Measurements from ENCODE around the gene HMG20A.

HMG20A gene

GRCh38 chr15:77420610-77421369, at the start of gene HMG20A:
HMG20A (plus strand) TSS chr15:77420888; CDS start chr15:77458408, 37,520 bp downstream.
- Histone ChIP-seq H3K9me3 (ENCODE audit: insufficient read depth, low read depth, low read length) (no peaks in the 10 kb centered on the region), H3K36me3 (ENCODE audit: insufficient read depth, low read length) (no peaks in the 10 kb centered on the region), H3K4me1 (ENCODE audit: insufficient read depth, low read length, poor library complexity, severe bottlenecking) (peaks cover 64% of the 10 kb centered on the region), H3K27me3 (ENCODE audit: insufficient read depth, low read length, poor library complexity, severe bottlenecking) (no peaks in the 10 kb centered on the region), H3K4me2 (ENCODE audit: low read depth, low read length, poor library complexity, severe bottlenecking) (peak within 1 kb of the TSS; percentile 78), H3K9me2 (replicated peaks; ENCODE audit: low read depth, low read length) (no peaks in the 10 kb centered on the region), H3K79me2 (ENCODE audit: insufficient read depth, low read length) (peaks cover 79% of the 10 kb centered on the region), H2AFZ (ENCODE audit: low read length) (peak within 1 kb of the TSS; percentile 86), H3K4me3 (ENCODE audit: low read length, poor library complexity, severe bottlenecking) (peak within 1 kb of the TSS; percentile 76), H4K20me1 (ENCODE audit: insufficient read depth, low read length, poor library complexity, severe bottlenecking) (peaks cover 57% of the 10 kb centered on the region), H3F3A (ENCODE audit: low read depth) (no peaks in the 10 kb centered on the region), H3K9ac (ENCODE audit: low read depth, low read length, poor library complexity, severe bottlenecking) (peak within 1 kb of the TSS; percentile 73)
- no peak for TF ChIP-seq EZH2phosphoT487 (IDR thresholded peaks at IDR 0.05; ENCODE audit: borderline replicate concordance)
- no peak for TF ChIP-seq CTCF (conservative IDR thresholded peaks at IDR 0.05; ENCODE audit: low read length)

GRCh38 chr15:77371850-77372563, 48.7 kb upstream of the HMG20A start:
- Histone ChIP-seq H3F3A (ENCODE audit: low read depth) (no peaks in the 10 kb centered on the region), H3K9me2 (replicated peaks; ENCODE audit: low read depth, low read length) (no peaks in the 10 kb centered on the region), H3K36me3 (ENCODE audit: insufficient read depth, low read length) (no peaks in the 10 kb centered on the region), H3K4me3 (ENCODE audit: low read length, poor library complexity, severe bottlenecking) (no peak overlapping the region), H2AFZ (ENCODE audit: low read length) (no peak overlapping the region), H3K4me1 (ENCODE audit: insufficient read depth, low read length, poor library complexity, severe bottlenecking) (no peaks in the 10 kb centered on the region), H3K4me2 (ENCODE audit: low read depth, low read length, poor library complexity, severe bottlenecking) (no peak overlapping the region), H3K79me2 (ENCODE audit: insufficient read depth, low read length) (peaks cover 10% of the 10 kb centered on the region; the same call in 1 of the 2 replicates), H3K9ac (ENCODE audit: low read depth, low read length, poor library complexity, severe bottlenecking) (no peak overlapping the region), H4K20me1 (ENCODE audit: insufficient read depth, low read length, poor library complexity, severe bottlenecking) (peaks cover 4% of the 10 kb centered on the region), H3K9me3 (ENCODE audit: insufficient read depth, low read depth, low read length) (no peaks in the 10 kb centered on the region), H3K27me3 (ENCODE audit: insufficient read depth, low read length, poor library complexity, severe bottlenecking) (no peaks in the 10 kb centered on the region)
- no peak for TF ChIP-seq EZH2phosphoT487 (IDR thresholded peaks at IDR 0.05; ENCODE audit: borderline replicate concordance)
- no peak for TF ChIP-seq CTCF (conservative IDR thresholded peaks at IDR 0.05; ENCODE audit: low read length)

- no peaks in the 10 kb centered on the region for H4K20me1 ChIP-seq (ENCODE audit: insufficient read depth, low read length, poor library complexity, severe bottlenecking)
- no peaks in the 10 kb centered on the region for H3K4me1 ChIP-seq (ENCODE audit: insufficient read depth, low read length, poor library complexity, severe bottlenecking)
- no peak overlapping the region for H2AFZ ChIP-seq (ENCODE audit: low read length)
- H3F3A ChIP-seq (ENCODE audit: low read depth), result no peaks in the 10 kb centered on the region
- no peaks in the 10 kb centered on the region for H3K9me3 ChIP-seq (ENCODE audit: insufficient read depth, low read depth, low read length)
- H3K79me2 ChIP-seq (ENCODE audit: insufficient read depth, low read length), result peaks cover 10% of the 10 kb centered on the region; the same call in 1 of the 2 replicates
- no peak overlapping the region for H3K4me2 ChIP-seq (ENCODE audit: low read depth, low read length, poor library complexity, severe bottlenecking)
- no peaks in the 10 kb centered on the region for H3K27me3 ChIP-seq (ENCODE audit: insufficient read depth, low read length, poor library complexity, severe bottlenecking)
- no peaks in the 10 kb centered on the region for H3K36me3 ChIP-seq (ENCODE audit: insufficient read depth, low read length)
- TF ChIP-seq CTCF (conservative IDR thresholded peaks at IDR 0.05; ENCODE audit: low read length) (no peak), EZH2phosphoT487 (IDR thresholded peaks at IDR 0.05; ENCODE audit: borderline replicate concordance) (no peak)
- H3K4me3 ChIP-seq (ENCODE audit: low read length, poor library complexity, severe bottlenecking), result no peak overlapping the region
- H3K9ac ChIP-seq (ENCODE audit: low read depth, low read length, poor library complexity, severe bottlenecking), result no peak overlapping the region
- H3K9me2 ChIP-seq (replicated peaks; ENCODE audit: low read depth, low read length), result no peaks in the 10 kb centered on the region
Observed at GRCh38 chr15:77373441-77373840, 47.2 kb upstream of the HMG20A start.
